ENCODE measurements around the gene PPP2R2C.

The PPP2R2C gene

GRCh38 chr4:6493658-6494304 is 21.4 kb upstream of the PPP2R2C start:
- DNase-seq, result peak; percentile 34

- no peak for DNase-seq
Measured at GRCh38 chr4:6492861-6493657, 20.6 kb upstream of the PPP2R2C start.

DNA sequence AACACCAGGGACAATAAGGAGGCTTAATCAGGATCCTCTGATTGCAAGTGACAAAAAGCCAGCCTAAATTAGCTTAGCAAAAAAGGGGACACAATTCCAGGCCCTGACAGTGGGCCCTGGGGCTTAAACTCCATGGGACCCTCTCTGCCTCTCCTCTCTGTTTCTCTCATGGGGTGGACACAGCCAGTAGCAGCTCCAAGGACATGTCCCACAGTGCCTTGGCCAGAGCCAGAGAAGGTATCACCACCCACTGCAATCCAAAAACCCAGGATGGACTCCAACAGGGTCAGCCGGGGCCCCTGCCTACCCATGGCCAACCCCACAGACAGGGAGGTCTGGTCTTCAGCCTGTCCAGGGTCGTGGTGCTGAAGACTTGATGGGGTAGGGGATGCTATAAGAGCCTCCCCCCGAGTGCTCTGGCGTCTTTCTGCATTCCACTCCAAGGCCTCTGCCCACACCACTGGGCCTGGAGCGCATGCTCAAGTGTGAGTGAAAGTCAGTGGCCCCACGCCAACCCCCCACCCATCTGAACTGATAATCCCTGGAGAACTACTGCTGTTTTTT is 19.7 kb upstream of the PPP2R2C start:
- no peak for DNase-seq

GRCh38 chr4:6491235-6491634 is 18.8 kb upstream of the PPP2R2C start:
- DNase-seq, result no peak

DNA sequence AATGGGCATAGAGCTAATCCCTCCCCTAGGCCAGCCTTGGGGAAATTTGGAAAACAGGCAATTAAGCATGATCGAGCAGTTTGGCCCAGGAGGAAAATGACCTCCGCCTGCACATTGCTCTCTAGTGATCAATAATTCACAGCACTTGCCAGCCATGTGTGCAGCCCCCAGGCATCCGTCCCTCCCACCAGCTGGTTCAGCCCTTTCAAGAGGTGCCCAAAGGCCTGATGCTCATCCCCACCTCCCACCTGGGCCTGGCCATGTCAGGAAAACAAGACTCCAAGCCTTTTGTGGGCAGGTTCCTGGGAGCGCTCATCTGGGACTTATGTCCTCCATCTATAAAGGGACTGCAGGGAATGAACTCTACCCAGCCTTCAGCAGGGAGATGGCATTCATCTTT is 17.5 kb upstream of the PPP2R2C start:
- DNase-seq, result no peak

GRCh38 chr4:6487466-6487865 is 15.1 kb upstream of the PPP2R2C start:
- DNase-seq, result no peak

DNA sequence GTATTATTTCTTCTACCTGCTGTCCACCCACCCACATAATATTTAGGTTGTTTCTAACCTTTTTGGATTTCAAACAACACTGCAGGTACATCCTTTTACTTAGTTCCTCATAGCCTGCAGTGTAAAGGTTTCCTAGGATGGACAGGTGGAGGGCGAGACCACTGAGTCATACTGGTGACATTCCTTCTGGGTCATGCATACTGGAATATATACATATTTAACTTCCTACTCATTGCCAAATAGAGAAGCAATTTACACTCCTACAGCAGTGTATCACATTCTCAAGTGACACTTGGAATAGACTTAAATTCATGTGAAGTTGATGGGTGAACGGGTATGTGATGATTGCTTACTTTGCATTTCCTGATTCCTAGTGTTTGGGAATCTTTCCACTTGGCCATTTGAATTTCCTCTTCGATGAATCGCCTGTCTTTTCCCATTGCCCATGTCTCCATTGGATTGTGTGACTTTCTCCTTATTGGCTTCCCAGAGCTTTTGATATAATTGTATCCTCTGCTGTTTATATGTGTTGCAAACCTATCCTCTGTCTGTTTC is 8.2 kb upstream of the PPP2R2C start:
- no peak for DNase-seq

DNA sequence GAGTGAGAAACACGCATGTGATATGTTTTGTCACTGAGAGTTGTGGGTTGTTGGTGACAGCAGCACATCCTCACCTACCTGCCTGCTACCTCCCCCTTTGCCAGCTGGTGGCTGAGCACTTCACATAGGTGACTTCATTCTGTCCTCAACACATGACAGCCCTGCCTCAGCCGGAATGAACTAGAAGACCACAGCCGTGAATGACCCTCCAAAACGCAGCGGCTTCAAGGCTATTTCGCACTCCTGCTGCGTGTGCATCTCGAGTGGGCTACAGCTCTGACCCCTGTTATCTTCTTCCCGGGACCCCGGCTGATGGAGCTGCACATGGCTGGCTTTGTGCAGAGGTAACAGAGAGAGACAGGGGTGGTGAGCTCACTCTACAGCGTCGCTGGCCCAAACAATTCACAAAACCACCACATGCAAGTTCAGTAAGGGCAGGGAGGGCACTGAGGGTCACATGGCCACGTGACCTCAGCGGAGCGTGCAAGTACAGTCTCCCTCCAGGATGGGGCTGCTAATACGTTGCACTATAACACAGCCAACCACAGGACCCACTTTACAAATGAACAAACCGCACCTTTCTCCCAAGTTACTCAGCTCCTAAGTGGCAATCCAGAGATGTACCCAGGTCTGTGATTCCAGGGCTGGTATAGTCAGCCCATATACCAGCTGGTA is 6.3 kb upstream of the PPP2R2C start:
- no peak for DNase-seq

DNA sequence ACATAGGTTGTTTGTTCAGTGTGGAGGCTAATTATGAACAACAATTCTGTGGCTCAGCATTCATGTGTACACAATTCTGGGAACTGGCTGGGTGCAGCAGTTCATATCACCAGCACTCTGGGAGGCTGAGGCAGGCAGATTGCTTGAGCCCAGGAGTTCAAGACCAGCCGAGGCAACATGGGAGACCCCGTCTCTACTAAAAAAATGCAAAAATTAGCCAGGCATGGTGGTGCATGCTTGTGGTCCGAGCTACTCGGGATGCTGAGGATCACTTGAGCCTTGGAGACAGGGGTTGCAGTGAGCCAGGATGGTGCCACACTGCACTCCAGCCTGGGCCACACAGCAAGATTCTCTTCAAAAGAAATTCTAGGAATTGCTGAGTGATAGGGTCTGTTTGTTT is 4.5 kb upstream of the PPP2R2C start:
- DNase-seq, result no peak

- no peak for DNase-seq
Measured at GRCh38 chr4:6475492-6476020, 3.1 kb upstream of the PPP2R2C start.

- DNase-seq, result no peak
Measured at GRCh38 chr4:6474705-6475457, 2.5 kb upstream of the PPP2R2C start.

GRCh38 chr4:6474053-6474568 is 1.7 kb upstream of the PPP2R2C start:
- peak; percentile 4 for DNase-seq

DNA sequence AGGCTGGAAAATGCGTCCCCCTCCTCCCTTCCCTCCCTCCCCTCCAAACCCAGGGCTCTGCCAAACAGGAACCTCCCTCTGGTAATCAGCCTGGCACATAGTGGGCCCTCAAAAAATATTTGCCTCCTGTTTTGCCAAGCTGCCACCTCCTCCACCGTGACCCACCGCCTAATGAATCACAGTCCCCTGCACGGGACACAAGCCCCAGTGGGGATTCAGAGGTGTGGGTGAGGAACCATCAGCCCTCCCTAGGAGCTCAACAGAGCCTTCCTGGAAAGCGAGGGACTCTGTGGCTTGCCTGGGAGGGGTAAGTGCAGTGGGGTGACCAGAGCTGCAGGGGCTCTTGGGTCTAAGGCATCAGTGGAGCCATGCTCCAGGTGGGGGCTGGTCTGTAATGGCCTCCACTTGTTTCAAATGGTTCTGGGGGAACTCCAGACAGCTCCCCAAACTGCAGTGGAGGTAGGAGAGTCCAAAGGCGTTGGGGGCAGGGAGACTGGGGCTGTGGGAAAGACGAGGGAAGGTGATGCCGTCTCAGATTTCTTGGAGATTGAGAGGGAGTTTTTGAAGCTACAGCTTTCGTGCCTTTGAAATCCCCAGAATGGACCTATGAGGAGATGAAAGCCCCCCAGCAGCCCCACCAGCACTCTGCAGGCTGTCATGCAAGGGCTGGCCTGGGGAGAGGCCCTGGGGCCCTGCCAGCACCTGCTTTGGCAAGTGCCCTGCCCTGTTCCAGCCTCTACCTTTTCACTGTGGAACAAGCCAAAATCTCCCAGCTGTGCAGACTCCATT is 1.0 kb upstream of the PPP2R2C start:
- DNase-seq, result no peak

- peak; percentile 8 for DNase-seq
Measured at GRCh38 chr4:6472008-6472386, 417 bp downstream of the PPP2R2C start.

DNA sequence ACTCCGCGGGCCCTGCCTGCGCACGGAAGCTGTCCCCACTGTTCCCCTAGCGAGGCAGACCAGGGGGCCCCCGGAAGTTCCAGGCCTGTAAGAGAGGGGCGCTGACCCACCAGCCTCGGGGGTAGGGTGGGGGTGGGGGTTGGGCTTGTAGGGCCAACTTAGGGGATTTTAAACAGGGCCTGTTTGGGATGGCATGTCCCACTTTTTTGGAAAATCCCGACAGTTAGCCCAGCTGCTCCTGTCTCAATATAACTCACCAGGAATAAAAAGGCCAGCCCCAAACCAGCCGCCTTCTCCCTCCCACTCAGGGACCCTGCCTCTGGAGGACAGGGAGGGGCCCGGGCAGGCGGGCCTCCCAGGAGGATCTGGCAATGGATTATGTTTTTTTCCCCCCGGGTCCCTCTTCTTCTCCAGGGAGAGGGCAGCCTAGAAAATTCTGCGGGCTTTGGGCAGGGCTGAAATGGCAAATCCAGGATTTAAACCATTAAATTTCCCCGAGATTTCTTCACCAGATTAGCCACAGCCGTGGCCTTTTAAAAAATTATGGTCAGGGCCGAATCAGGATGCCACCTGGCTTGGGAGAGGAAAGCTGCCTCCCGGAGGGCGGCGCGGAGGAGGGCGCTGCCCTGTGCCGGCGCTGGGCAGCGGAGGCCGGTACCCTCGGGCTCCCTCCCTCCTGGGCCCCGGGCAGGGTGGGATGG is 957 bp downstream of the PPP2R2C start:
- DNase-seq, result no peak

GRCh38 chr4:6470502-6471306 is 1.7 kb downstream of the PPP2R2C start:
- DNase-seq, result peak; percentile 32

- DNase-seq, result no peak
Measured at GRCh38 chr4:6469898-6470501, 2.4 kb downstream of the PPP2R2C start.

- no peak for DNase-seq
Measured at GRCh38 chr4:6469144-6469543, 3.3 kb downstream of the PPP2R2C start.

DNA sequence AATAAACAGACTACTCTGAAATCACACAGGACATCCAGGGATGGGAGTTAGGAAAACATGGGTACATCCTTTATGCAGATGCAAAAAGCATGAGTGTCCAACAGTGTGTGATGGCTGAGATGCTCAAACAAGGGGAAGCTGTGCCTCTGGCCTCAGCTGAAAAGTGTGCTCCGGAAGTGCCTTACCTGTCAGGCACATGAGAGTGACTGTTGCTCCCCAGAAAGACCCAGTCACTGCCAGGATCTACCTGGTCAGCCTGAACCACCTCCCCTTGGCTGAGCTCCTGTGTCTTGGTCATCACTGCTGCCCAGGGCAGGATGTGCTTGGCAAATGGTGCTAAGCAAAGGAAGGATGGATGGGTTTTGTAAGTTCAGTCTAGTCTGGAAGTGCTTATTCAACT is 4.0 kb downstream of the PPP2R2C start:
- no peak for DNase-seq
